Ascending aorta (tissue), 2 donors: ENCODE measurements around the gene APOBEC3H. TPM values are rescaled to one million over a fixed set of nuclear protein-coding genes. Genes with fewer than 3 reads are reported as not detected.
A peak's percentile ranks its signal among the peaks of the same experiment; 100 is the strongest.

Experiments used
- DNase-seq, 2 donors: peaks; one replicate each; pipeline ENCODE4 v3.0.0-alpha.2; 2019; ENCODE audit warnings: low spot score in 2 of 2
- H3K27ac ChIP-seq, 2 donors: fragments of 200-600 bp; sonication (generic); one replicate each; pipeline ENCODE4 v1.5.1; 2016 to 2017; ENCODE audit warnings: mild to moderate bottlenecking in 1 of 2
- H3K27me3 ChIP-seq: fragments of 200-600 bp; sonication (generic); one replicate; pipeline ENCODE4 v1.5.1; 2017
- H3K36me3 ChIP-seq, 2 donors: fragments of 200-600 bp; sonication (generic); one replicate each; pipeline ENCODE4 v1.5.1; 2016
- H3K4me1 ChIP-seq, 2 donors: fragments of 200-600 bp; sonication (generic); one replicate each; pipeline ENCODE4 v1.5.1; 2016 to 2017; ENCODE audit warnings: mild to moderate bottlenecking in 1 of 2
- H3K4me3 ChIP-seq, 2 donors: fragments of 200-600 bp; sonication (generic); one replicate each; pipeline ENCODE4 v1.5.1; 2016 to 2017; ENCODE audit warnings: mild to moderate bottlenecking in 1 of 2
- H3K9me3 ChIP-seq, 2 donors: fragments of 200-600 bp; sonication (generic); one replicate each; pipeline ENCODE4 v1.5.1; 2016
- intact Hi-C: fragments of 100-400 bp; cut with DNase I; formaldehyde crosslinking; loops from one replicate; pipeline ENCODE4 v1.15.1; 2023
- total RNA-seq: library from RNA; depleted of rRNA; stranded (reverse); fragments of >200 nt; gene quantifications from one replicate; pipeline ENCODE4 v1.1.0, GENCODE V29; 2016
- TF ChIP-seq, protein P1 (sequence below), 3 experiments: fragments of 200-600 bp in 2 of 3; fragments of 450-650 bp in 1 of 3; sonication (generic) in 2 of 3; IDR thresholded peaks; one replicate each; pipeline ENCODE4 v1.5.1; 2016 to 2019; ENCODE audit warnings: antibody characterized with exemption in 3 of 3, mild to moderate bottlenecking in 1 of 3, moderate library complexity in 1 of 3

The APOBEC3H gene
- total RNA-seq, 1 donor from 2014 or later: not detected

DNA sequence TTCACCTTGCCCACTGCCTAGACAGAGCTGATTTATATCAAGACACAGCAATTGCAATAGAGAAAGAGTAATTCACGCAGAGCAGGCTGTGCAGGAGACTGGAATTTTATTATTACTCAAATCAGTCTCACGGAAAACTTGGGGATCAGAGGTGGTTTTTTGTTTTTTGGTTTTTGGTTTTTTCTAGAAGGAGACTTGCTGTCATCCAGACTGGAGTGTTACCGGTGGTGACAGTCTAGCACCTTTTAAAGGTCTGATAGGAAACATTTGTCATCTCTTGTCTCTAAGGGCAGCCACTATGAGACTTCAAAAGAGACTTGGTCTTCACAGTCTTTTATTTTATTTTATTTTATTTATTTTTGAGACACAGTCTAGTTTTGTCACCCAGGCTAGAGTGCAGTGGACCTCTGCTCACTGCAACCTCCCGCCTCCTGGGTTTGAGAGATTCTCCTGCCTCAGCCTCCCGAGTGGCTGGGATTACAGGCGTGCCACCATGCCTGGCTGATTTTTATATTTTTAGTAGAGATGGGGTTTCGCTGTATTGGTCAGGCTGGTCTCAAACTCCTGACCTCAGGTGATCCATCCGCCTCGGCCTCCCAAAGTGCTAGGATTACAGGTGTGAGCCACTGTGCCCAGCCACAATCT, 19.1 kb downstream of the APOBEC3H start:
- H3K36me3 ChIP-seq: no peaks in the 10 kb centered on the region
- TF ChIP-seq, protein P1, sequence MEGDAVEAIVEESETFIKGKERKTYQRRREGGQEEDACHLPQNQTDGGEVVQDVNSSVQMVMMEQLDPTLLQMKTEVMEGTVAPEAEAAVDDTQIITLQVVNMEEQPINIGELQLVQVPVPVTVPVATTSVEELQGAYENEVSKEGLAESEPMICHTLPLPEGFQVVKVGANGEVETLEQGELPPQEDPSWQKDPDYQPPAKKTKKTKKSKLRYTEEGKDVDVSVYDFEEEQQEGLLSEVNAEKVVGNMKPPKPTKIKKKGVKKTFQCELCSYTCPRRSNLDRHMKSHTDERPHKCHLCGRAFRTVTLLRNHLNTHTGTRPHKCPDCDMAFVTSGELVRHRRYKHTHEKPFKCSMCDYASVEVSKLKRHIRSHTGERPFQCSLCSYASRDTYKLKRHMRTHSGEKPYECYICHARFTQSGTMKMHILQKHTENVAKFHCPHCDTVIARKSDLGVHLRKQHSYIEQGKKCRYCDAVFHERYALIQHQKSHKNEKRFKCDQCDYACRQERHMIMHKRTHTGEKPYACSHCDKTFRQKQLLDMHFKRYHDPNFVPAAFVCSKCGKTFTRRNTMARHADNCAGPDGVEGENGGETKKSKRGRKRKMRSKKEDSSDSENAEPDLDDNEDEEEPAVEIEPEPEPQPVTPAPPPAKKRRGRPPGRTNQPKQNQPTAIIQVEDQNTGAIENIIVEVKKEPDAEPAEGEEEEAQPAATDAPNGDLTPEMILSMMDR (IDR thresholded peaks at IDR 0.05): no peak
- no peaks in the 10 kb centered on the region for H3K9me3 ChIP-seq
- intact Hi-C loops: no loop called here
- DNase-seq: no peak
- no peak overlapping the region for H3K27ac ChIP-seq
- no peaks in the 10 kb centered on the region for H3K27me3 ChIP-seq
- no peak overlapping the region for H3K4me3 ChIP-seq
- H3K4me1 ChIP-seq: no peaks in the 10 kb centered on the region

DNA sequence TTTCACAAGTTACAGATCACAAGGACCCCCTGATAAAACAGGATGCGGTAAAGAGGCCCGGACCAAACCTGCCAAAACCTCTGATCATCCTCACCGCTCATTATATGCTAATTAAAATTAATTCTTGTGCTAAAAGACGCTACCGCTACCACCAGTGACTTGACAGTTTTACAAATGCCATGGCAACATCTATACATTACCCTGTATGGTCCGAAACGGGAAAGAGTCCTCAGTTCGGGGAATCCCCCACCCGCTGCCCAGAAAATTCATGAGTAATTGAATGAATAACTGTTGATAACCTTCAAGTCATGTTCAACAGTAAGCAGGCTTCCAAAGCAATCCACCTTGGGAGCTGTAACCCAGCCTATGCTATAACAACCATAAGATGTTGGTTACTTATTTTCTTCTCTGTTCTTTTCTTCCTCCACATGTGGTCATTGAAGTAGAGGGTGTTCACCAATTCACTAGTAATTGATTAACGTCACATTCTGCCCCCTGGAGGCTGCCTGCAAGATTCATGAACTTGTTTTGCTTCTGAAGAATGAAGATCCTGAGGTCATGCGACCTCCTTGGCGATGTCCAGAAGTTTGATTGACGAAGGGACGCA, 20.6 kb downstream of the APOBEC3H start:
- no peaks in the 10 kb centered on the region for H3K9me3 ChIP-seq
- no peak for DNase-seq
- H3K27ac ChIP-seq: no peak overlapping the region
- TF ChIP-seq, protein P1 (IDR thresholded peaks at IDR 0.05): peak in 2 of 3 experiments; percentile 5 to 28
- intact Hi-C loops: loop anchor here (2.0 kb wide), 1 partner anchor 255 kb away; no protein-coding TSS in a partner anchor
- H3K4me1 ChIP-seq: no peaks in the 10 kb centered on the region
- no peaks in the 10 kb centered on the region for H3K27me3 ChIP-seq
- no peak overlapping the region for H3K4me3 ChIP-seq
- H3K36me3 ChIP-seq: no peaks in the 10 kb centered on the region

DNA sequence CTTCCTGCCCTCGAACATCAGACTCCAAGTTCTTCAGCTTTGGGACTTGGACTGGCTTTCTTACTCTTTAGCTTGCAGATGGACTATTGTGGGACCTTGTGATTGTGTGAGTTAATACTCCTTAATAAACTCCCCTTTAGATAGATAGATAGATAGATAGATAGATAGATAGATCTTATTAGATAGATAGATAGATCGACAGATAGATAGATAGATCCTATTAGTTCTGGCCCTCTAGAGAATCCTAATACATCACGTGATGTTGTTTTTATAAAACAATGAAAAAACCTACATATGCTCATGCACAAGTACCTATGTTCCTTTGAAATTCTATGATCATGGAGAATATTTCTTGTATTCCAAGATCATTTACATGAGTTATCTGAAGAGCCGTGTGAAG, 23.9 kb downstream of the APOBEC3H start:
- Histone ChIP-seq H3K27me3 (no peaks in the 10 kb centered on the region), H3K4me1 (no peaks in the 10 kb centered on the region), H3K36me3 (no peaks in the 10 kb centered on the region), H3K9me3 (no peaks in the 10 kb centered on the region), H3K4me3 (no peak overlapping the region), H3K27ac (no peak overlapping the region)
- TF ChIP-seq, protein P1 (IDR thresholded peaks at IDR 0.05): no peak
- intact Hi-C loops: loop anchor here (5.0 kb wide), 2 partner anchors 114 to 354 kb away; no protein-coding TSS in a partner anchor
- DNase-seq: no peak

DNA sequence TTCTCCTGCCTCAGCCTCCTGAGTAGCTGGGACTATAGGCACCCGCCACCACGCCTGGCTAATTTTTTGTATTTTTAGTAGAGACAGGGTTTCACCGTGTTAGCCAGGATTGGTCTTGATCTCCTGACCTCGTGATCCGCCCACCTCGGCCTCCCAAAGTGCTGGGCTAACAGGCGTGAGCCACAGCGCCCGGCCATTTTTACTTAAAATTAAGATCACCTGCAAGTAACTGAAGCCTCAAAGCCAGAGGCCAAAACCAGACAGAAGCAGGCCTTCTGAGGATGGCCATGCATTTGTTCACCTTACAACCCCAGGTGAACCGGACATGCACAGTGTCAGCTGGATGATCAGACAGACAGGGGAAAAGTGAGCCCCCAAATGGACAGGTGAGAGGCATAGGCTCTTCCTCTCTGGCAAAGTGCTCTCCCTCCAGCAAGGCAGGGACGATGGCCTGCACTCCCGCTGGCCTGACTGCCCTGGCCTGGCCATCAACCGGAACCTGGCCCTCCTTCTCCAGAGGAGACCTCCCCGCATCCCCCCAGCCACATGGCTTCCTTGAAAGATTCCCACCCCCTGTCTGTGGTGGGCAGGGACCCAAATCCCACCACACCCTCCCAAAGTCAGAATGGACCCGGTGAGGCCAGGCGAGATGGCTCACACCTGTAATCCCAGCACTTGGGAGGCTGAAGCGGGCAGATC, 25.9 kb downstream of the APOBEC3H start:
- intact Hi-C loops: loop anchor here (5.0 kb wide), 2 partner anchors 116 to 356 kb away; no protein-coding TSS in a partner anchor
- TF ChIP-seq, protein P1 (IDR thresholded peaks at IDR 0.05): no peak
- Histone ChIP-seq H3K27ac (no peak overlapping the region), H3K4me3 (no peak overlapping the region), H3K9me3 (no peaks in the 10 kb centered on the region), H3K36me3 (no peaks in the 10 kb centered on the region), H3K27me3 (no peaks in the 10 kb centered on the region), H3K4me1 (no peaks in the 10 kb centered on the region)
- no peak for DNase-seq

DNA sequence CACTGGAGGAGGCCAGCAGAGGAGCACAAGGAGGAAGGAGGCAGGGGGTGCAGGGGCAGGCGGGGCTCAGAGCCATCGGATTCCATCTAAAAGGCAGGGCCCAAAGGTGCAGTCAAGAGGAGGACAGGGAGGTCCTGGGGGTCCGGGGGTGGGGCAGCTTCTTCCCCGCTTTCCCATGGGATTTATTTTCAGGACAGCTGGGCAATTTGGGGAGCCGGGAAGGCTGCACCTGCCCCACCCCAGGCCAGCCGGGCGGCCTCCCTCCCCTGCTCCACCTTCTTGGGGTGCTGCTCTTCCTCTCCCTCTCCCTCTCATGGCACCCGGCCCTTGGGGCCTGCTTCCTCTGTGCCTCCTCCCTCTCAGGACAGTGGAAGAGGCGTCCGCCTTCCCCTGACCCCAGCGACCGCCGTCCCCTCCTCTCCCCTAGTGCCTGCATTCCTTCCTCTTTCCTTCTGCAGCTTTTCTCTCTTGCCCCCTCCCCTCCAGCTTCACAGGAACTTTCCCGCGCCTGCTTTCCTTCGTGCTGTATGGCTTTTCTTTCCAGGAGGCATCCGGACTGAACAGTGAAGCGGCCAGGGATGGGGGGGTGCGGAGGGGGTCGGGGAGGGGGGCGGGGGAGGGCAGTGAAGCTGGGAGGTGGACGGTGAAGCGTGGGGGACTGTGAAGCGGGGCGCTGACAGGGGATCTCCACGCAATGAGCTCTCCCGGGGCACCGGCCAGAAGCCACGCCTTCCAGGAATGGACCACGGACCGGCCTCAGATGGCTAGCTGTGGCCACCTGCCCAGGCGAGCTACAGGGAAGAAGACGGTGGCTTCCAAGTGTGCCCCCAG, 26.9 kb downstream of the APOBEC3H start:
- Histone ChIP-seq H3K4me3 (no peak overlapping the region), H3K9me3 (no peaks in the 10 kb centered on the region)

More for the DNA sequence above, 26.9 kb downstream of the APOBEC3H start:
- no peak for DNase-seq
- H3K27ac ChIP-seq: no peak overlapping the region
- no peaks in the 10 kb centered on the region for H3K4me1 ChIP-seq
- intact Hi-C loops: loop anchor here (5.0 kb wide), 2 partner anchors 117 to 357 kb away; no protein-coding TSS in a partner anchor
- peaks cover 0 to 3% of the 10 kb centered on the region in 2 donors for H3K36me3 ChIP-seq
- TF ChIP-seq, protein P1 (IDR thresholded peaks at IDR 0.05): no peak
- no peaks in the 10 kb centered on the region for H3K27me3 ChIP-seq
